Measurements from ENCODE around the gene RNASE8. TPM values are rescaled to one million over a fixed set of nuclear protein-coding genes. Genes with fewer than 3 reads are reported as not detected.

The RNASE8 gene
- total RNA-seq, 1 experiment from 2014 or later = not detected

GRCh38 chr14:21092273-21093011 lies 34.8 kb downstream of the RNASE8 start (continued):
- TF ChIP-seq ZNF425 (CRISPR knock-in tag; conservative IDR thresholded peaks at IDR 0.05) (no peak), PRRX2 (CRISPR knock-in tag; IDR thresholded peaks at IDR 0.05) (no peak), ZNF671 (CRISPR knock-in tag; IDR thresholded peaks at IDR 0.05) (no peak), FOXJ3 (CRISPR knock-in tag; IDR thresholded peaks at IDR 0.05; ENCODE audit: borderline replicate concordance) (no peak), SMAD3 (CRISPR knock-in tag; IDR thresholded peaks at IDR 0.05; ENCODE audit: borderline replicate concordance) (no peak), GRHL2 (CRISPR knock-in tag; IDR thresholded peaks at IDR 0.05; ENCODE audit: insufficient replicate concordance, severe bottlenecking) (no peak), GTF2I (CRISPR knock-in tag; conservative IDR thresholded peaks at IDR 0.05) (no peak), ESRRA (CRISPR knock-in tag; IDR thresholded peaks at IDR 0.05; ENCODE audit: borderline replicate concordance) (no peak), CREB1 (CRISPR knock-in tag; IDR thresholded peaks at IDR 0.05) (no peak), ZNF317 (CRISPR knock-in tag; IDR thresholded peaks at IDR 0.05; ENCODE audit: borderline replicate concordance, low read depth) (no peak), FOXP1 (CRISPR knock-in tag; IDR thresholded peaks at IDR 0.05; ENCODE audit: borderline replicate concordance) (peak; percentile 64; the same call in 1 of the 2 replicates), ZNF121 (CRISPR knock-in tag; IDR thresholded peaks at IDR 0.05) (0 out of 2 replicates have a peak, but pooled peaks have one; percentile 14), ZNF263 (CRISPR knock-in tag; IDR thresholded peaks at IDR 0.05; ENCODE audit: low read depth) (no peak), NFE2L1 (CRISPR knock-in tag; IDR thresholded peaks at IDR 0.05) (peak; percentile 88; the same call in 1 of the 2 replicates), ZNF423 (CRISPR knock-in tag; IDR thresholded peaks at IDR 0.05) (no peak), NR1H2 (CRISPR knock-in tag; IDR thresholded peaks at IDR 0.05) (no peak), RORB (CRISPR knock-in tag; IDR thresholded peaks at IDR 0.05) (no peak), ZSCAN18 (CRISPR knock-in tag; IDR thresholded peaks at IDR 0.05) (no peak), CBFB (CRISPR knock-in tag; IDR thresholded peaks at IDR 0.05; ENCODE audit: low read depth) (peak; percentile 84; the same call in 1 of the 2 replicates), CDX4 (CRISPR knock-in tag; IDR thresholded peaks at IDR 0.05; ENCODE audit: borderline replicate concordance) (no peak), SOX15 (CRISPR knock-in tag; IDR thresholded peaks at IDR 0.05) (no peak), USF1 (CRISPR knock-in tag; IDR thresholded peaks at IDR 0.05) (0 out of 2 replicates have a peak, but pooled peaks have one; percentile 22), AFF4 (CRISPR knock-in tag; IDR thresholded peaks at IDR 0.05; ENCODE audit: borderline replicate concordance) (no peak), ZMAT4 (CRISPR knock-in tag; IDR thresholded peaks at IDR 0.05) (0 out of 2 replicates have a peak, but pooled peaks have one; percentile 3), IRF2 (CRISPR knock-in tag; IDR thresholded peaks at IDR 0.05; ENCODE audit: borderline replicate concordance, low read depth) (no peak), ZNF532 (CRISPR knock-in tag; IDR thresholded peaks at IDR 0.05; ENCODE audit: borderline replicate concordance) (no peak)

Data from WTC11 (cell line).